ENCODE results near the gene GOLGA3.
"Not testable (repeated sequence)": the region's sequence is repeated elsewhere in the genome, so short reads cannot be mapped to it uniquely, and the experiment has no call there.

Gene GOLGA3

GRCh38 chr12:132776230-132776625, 52.4 kb downstream of the GOLGA3 start:
- not testable (repeated sequence) for DNase-seq (ENCODE audit: low spot score)

- no peak for DNase-seq (ENCODE audit: low spot score)
These were observed 53.0 kb downstream of the GOLGA3 start for GRCh38 chr12:132775502-132776229.

- no peak for DNase-seq (ENCODE audit: low spot score)
These were observed 53.9 kb downstream of the GOLGA3 start for GRCh38 chr12:132774646-132775275.

GRCh38 chr12:132774159-132774558, 54.5 kb downstream of the GOLGA3 start:
- DNase-seq (ENCODE audit: low spot score), result no peak

DNA sequence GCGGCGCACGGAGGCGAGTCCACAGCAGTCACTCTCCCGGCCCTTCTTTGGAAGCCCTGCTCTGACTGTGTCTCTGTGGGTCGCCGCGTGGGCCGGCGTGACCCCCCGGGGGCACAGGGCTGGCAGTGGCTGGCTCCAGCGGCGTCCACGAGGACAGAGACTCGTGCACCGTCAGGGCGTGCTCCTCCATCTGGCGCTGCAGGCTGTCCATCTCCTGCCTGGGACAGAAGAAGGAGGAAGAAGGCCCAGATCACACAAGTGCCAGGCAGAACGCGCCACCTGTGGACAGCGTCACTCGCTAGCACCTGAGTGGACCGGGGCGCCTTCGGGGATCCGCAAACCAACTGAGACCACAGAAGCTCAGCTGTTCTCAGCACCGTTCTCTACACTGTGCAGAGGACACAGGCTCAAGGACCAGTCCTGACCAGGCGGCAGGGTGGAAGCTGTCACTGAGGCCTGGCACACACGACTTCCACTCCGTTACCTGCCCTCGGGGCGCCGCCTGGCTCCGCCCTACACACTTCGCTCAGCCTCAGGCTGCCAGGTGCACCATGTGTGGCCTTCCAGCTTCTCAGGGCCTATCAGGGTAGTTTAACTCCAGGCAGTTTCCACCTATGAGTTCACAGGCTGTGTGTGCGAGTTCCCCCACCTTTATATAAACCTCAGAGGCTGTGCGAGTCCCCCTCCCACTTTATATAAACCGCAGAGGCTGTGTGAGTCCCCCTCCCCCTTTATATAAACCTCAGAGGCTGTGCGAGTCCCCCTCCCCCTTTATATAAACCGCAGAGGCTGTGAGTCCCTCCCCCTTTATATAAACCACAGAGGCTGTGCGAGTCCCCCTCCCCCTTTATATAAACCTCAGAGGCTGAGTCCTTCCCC, 55.4 kb downstream of the GOLGA3 start:
- DNase-seq (ENCODE audit: low spot score), result no peak

GRCh38 chr12:132772606-132773005, 56.1 kb downstream of the GOLGA3 start:
- DNase-seq (ENCODE audit: low spot score), result no peak

DNA sequence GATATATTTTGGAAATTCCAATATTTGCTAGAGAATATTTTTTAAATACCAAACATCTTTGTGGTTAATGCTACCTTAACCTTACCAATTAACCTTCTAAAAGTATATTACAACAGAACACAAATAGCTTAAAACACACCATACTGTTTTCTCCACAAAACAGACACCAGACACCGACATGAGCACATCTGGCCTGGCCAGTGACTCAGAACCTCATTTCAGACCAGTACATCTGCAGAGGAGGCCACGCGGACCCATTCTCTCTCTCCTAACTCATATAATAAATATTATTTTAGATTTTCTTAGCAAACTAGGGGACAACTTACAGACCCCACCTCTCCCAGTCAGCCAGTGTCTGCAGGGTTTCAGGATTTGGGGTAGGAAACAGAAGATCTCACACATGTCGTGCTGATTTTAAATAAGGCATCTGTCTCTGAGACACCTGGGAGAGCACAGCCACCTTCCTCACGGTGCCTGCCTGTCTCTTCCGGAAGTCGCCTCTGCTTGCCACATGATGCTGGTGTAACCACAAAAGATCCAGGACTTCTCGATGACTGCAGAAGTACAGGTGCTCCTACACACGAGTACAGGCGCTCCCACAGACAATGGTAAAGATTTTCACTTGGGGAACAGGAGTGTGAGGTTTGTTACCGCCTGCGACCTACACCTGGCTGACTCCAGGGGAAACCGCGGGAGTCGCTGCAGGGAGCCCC, 57.4 kb downstream of the GOLGA3 start:
- DNase-seq (ENCODE audit: low spot score), result peak; percentile 58

GRCh38 chr12:132766380-132767085, 62.1 kb downstream of the GOLGA3 start:
- DNase-seq (ENCODE audit: low spot score), result no peak

DNA sequence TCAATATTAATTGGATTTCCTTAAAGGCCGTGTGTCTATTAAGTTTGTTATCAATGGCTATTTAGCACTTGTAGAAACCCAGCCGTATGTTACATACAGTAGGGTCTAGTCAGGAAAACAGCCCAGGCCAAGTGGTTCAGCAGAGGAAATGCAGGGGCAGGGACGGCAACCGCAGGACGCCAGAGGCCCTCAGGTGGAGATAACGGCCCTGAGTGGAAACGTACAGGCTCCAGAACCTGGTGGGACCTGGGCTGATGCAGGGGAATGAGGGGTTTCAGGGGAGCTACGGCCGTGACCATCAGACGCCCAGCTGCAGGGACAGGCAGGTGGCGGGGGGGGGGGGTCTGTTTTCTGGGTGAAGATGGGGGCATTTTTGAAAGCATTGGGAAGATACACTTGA, 63.3 kb downstream of the GOLGA3 start:
- no peak for DNase-seq (ENCODE audit: low spot score)

- DNase-seq (ENCODE audit: low spot score), result no peak
These were observed 64.4 kb downstream of the GOLGA3 start for GRCh38 chr12:132764231-132764630.

- peak; percentile 86 for DNase-seq (ENCODE audit: low spot score)
These were observed 66.6 kb downstream of the GOLGA3 start for GRCh38 chr12:132761921-132762583.

- DNase-seq (ENCODE audit: low spot score), result peak; percentile 53
These were observed 67.4 kb downstream of the GOLGA3 start, which contains the start of gene ANKLE2 for GRCh38 chr12:132761032-132761920. TSS of gene ANKLE2 (minus strand) at chr12:132761832. CDS start at chr12:132761798, 34 bp downstream.

GRCh38 chr12:132759359-132759758, 69.3 kb downstream of the GOLGA3 start:
- DNase-seq (ENCODE audit: low spot score), result no peak

DNA sequence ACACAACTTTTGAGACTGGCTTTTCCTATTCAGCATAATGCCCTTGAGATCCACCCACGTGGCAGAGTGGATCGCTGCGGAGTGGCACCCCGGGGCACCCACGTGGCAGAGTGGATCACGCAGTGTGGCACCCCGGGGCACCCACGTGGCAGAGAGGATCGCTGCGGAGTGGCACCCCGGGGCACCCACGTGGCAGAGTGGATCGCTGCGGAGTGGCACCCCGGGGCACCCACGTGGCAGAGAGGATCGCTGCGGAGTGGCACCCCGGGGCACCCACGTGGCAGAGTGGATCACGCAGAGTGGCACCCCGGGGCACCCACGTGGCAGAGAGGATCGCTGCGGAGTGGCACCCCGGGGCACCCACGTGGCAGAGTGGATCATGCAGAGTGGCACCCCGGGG, 69.8 kb downstream of the GOLGA3 start:
- not testable (repeated sequence) for DNase-seq (ENCODE audit: low spot score)

DNA sequence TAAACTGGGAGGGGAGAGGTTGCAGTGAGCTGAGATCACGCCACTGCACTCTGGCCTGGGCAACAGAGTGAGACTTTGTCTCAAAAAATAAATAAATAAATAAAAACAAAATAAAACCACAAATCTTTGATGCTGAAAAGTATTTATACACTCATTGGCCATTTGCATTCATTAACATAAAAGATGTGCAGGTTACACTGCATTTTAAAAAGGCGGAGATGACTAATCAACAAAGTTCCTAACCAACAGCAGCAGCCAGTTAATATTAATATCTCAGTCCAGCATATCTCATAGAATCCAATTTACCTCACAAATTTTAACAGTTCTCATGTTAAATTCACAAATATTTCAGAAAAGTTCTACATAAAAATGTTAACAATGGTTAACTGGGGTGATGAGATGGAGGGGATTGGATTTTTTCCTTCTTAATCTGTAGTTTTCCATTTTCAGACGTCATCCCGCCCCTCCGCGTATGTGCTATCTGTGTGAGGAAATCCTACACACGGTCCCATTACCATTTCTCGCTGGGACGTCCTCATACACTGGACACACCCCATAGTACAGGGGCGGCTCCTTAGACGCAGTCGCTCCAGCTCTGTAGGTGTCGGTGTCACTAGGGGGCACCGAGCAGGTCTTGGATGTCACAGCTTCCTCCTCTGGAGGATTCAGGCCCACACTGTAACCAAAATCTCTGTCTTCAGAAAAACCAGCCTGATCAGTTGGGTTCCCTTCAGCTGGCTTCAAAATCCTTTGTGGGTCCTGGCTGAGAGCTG, 74.3 kb downstream of the GOLGA3 start:
- no peak for DNase-seq (ENCODE audit: low spot score)

DNA sequence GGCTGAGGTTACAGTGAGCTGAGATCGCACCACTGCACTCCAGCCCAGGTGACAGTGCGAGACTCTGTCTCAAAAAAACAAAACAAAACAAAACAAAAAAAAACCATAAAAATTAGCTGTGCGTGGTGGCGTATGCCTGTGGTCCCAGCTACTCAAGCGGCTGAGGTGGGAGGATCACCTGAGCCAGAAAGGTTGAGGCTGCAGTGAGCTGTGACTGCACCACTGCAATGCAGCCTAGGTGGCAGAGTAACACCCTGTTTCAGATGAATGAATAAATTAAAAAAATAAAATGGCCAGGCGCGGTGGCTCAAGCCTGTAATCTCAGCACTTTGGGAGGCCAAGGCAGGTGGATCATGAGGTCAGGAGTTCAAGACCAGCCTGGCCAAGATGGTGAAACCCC, 75.0 kb downstream of the GOLGA3 start:
- not testable (repeated sequence) for DNase-seq (ENCODE audit: low spot score)

- DNase-seq (ENCODE audit: low spot score), result no peak
These were observed 80.3 kb downstream of the GOLGA3 start for GRCh38 chr12:132748319-132748718.

DNA sequence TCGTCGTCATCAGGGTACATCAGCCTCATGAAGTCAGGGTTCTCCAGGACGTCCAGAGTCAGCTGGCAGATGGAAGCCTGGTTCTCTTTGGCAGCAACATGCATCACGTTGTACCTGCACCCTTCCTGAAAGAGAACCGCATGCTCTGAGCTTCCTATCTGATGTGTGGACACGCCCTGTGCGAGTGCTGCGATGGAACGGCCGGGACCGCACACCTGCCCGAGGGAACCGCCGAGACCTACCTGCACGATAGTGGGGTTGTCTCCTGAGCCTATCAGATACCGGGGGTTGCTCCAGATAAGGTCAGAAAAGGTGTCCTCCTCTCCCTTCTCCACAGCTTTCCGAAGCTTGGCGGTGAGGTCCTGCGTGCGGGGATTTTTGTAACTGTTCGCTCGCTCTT, 80.8 kb downstream of the GOLGA3 start:
- no peak for DNase-seq (ENCODE audit: low spot score)

- no peak for DNase-seq (ENCODE audit: low spot score)
These were observed 81.3 kb downstream of the GOLGA3 start for GRCh38 chr12:132747395-132747794.

Measured in CD4-positive, alpha-beta T cell treated with Interleukin-2 at 100 ng/mL for 4 hours (primary cell).